ENCODE data around the gene TRMT2A. TPM values are rescaled to one million over a fixed set of nuclear protein-coding genes. Genes with fewer than 3 reads are reported as not detected.

Gene TRMT2A
- total and polyA plus RNA-seq, 2 of the 8 experiments (the other 6 are each of a cell fraction or from before 2014, with no cell fraction given) = 44.9 to 50.3 TPM

DNA sequence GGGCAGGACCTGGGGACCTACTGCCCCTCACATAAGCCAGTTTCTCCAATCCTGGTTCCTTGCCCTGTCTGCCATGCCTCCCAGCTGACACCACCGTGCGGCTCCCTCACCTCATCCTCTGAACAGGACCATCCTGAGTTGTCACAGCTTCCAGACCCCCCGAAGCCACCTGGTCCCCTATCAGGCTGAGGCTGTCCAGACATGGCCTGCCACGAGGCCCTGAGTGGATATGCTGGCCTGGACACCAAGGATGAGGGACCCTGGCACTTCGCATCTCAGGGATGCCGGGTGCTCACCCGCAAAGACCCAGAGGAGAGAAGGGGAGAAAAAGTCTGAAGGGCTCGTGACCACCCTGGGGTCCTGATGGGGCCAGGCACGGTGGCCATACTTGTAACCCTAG, 49.7 kb upstream of the TRMT2A start:
- TF ChIP-seq MAFK (IDR thresholded peaks at IDR 0.05; ENCODE audit: low read depth, low read length) (no peak), RBBP5 (IDR thresholded peaks at IDR 0.05; ENCODE audit: borderline replicate concordance, low read depth, low read length) (no peak), RFX5 (IDR thresholded peaks at IDR 0.05; ENCODE audit: borderline replicate concordance, low read depth, low read length) (no peak), CREB1 (IDR thresholded peaks at IDR 0.05) (no peak), PHF8 (conservative IDR thresholded peaks at IDR 0.05; ENCODE audit: low read depth, low read length) (no peak), CTBP2 (IDR thresholded peaks at IDR 0.05; ENCODE audit: borderline replicate concordance, insufficient read depth, insufficient read length, low read length) (no peak), YY1 (IDR thresholded peaks at IDR 0.05; ENCODE audit: low read depth, low read length) (no peak)
- TF ChIP-seq, protein P1, sequence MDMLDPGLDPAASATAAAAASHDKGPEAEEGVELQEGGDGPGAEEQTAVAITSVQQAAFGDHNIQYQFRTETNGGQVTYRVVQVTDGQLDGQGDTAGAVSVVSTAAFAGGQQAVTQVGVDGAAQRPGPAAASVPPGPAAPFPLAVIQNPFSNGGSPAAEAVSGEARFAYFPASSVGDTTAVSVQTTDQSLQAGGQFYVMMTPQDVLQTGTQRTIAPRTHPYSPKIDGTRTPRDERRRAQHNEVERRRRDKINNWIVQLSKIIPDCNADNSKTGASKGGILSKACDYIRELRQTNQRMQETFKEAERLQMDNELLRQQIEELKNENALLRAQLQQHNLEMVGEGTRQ (IDR thresholded peaks at IDR 0.05; ENCODE audit: low read length) = no peak
- no peaks in the 10 kb centered on the region for H3K27me3 ChIP-seq (replicated peaks in 1 of 4; ENCODE audit: control insufficient read depth in 3 of 4, extremely low read depth in 1 of 4, insufficient read depth in 3 of 4, low read length in 3 of 4)

More for the DNA sequence above, 49.7 kb upstream of the TRMT2A start:
- Histone ChIP-seq H2AFZ (ENCODE audit: low read length) (no peak overlapping the region), H3K27ac (ENCODE audit: low read depth, low read length) (no peak overlapping the region), H4K20me1 (replicated peaks in 1 of 2; ENCODE audit: control insufficient read depth in 1 of 2, insufficient read depth in 2 of 2, low read length in 2 of 2) (peaks cover 0 to 1% of the 10 kb centered on the region in 2 experiments), H2BK20ac (ENCODE audit: low read length) (no peak overlapping the region), H4K5ac (ENCODE audit: insufficient read length, low read depth, low read length) (no peak overlapping the region), H2BK15ac (ENCODE audit: low read length) (no peak overlapping the region), H3K18ac (ENCODE audit: extremely low read depth, low read length) (no peak overlapping the region), H2BK12ac (ENCODE audit: low read depth, low read length) (no peak overlapping the region), H3K79me2 (ENCODE audit: control insufficient read depth in 1 of 2, insufficient read depth in 2 of 2, low read length in 2 of 2) (no peaks in the 10 kb centered on the region), H3K4me1 (replicated peaks in 1 of 4; ENCODE audit: control insufficient read depth in 3 of 4, insufficient read depth in 4 of 4, low read length in 3 of 4) (no peaks in the 10 kb centered on the region), H3K23me2 (ENCODE audit: low read depth, low read length) (peaks cover 15% of the 10 kb centered on the region; the same call in 1 of the 2 replicates), H4K91ac (replicated peaks; ENCODE audit: insufficient read length, low read length) (no peak overlapping the region), H2AK5ac (ENCODE audit: low read depth, low read length) (no peak overlapping the region), H3K79me1 (ENCODE audit: low read depth, low read length) (no peaks in the 10 kb centered on the region), H3K23ac (ENCODE audit: insufficient read length) (no peak overlapping the region), H3K4me3 (ENCODE audit: extremely low read depth in 1 of 4, insufficient read depth in 2 of 4, low read depth in 3 of 4, low read length in 4 of 4) (no peak overlapping the region), H3K4ac (replicated peaks; ENCODE audit: insufficient read length, low read depth, low read length) (no peak overlapping the region), H2BK5ac (ENCODE audit: low read depth, low read length) (no peak overlapping the region; the same call in 1 of the 2 replicates), H3K36me3 (ENCODE audit: control insufficient read depth in 2 of 4, insufficient read depth in 4 of 4, low read length in 3 of 4) (no peaks in the 10 kb centered on the region), H3K14ac (ENCODE audit: insufficient read length) (no peak overlapping the region), H4K8ac (ENCODE audit: extremely low read depth, insufficient read depth, low read length) (no peak overlapping the region), H2BK120ac (replicated peaks; ENCODE audit: low read depth, low read length) (no peak overlapping the region), H3K4me2 (ENCODE audit: insufficient read depth in 1 of 2, low read depth in 2 of 2, low read length in 2 of 2) (no peak overlapping the region), H3K9ac (replicated peaks in 1 of 4; ENCODE audit: extremely low read depth in 1 of 4, low read depth in 3 of 4, low read length in 3 of 4) (no peak overlapping the region), H3K56ac (replicated peaks; ENCODE audit: insufficient read length, low read depth, low read length) (no peak overlapping the region), H3K9me3 (ENCODE audit: insufficient read depth in 2 of 2, low read depth in 1 of 2, low read length in 1 of 2) (no peaks in the 10 kb centered on the region; a peak in 1 of 4 replicates)
- DNase-seq (ENCODE audit: low read depth in 1 of 2, low spot score in 2 of 2) = no peak
- CTCF ChIA-PET (ENCODE audit: partially characterized antibody) = interaction anchor here (1.0 to 2.7 kb wide), 4 partner anchors 9 to 72 kb away, joined by 3 to 11 read pairs (median 7); no protein-coding TSS in a partner anchor
- FAIRE-seq = no peak
- WGBS, 2 experiments (ENCODE audit: extremely low coverage in 1 of 2, insufficient coverage in 1 of 2, insufficient read length in 1 of 2, insufficient replicate concordance in 2 of 2, low coverage in 1 of 2, low lambda C conversion rate in 2 of 2, missing lambda C conversion rate in 1 of 2) = 92% methylated on average over 8 of the region's 9 CpGs; no CpG with 5 or more reads in 1 of the 2 experiments
- POLR2A ChIA-PET (ENCODE audit: partially characterized antibody) = no interaction called here
